Nephron progenitor cell (in vitro differentiated cells): Measurements from ENCODE around the gene AMZ2.

ENCODE experiments used
- DNase-seq: peaks from one replicate; pipeline ENCODE4 v3.0.0; 2021
- H3K27ac Mint-ChIP-seq: 2 replicates; pipeline ENCODE4 v1.8.0; 2021; ENCODE audit warnings: mild to moderate bottlenecking, moderate library complexity, mixed read lengths
- H3K27me3 Mint-ChIP-seq: 2 replicates; pipeline ENCODE4 v1.8.0; 2021; ENCODE audit warnings: mild to moderate bottlenecking, low read depth, mixed read lengths; ENCODE audit not compliant: poor library complexity
- H3K36me3 Mint-ChIP-seq: 2 replicates; pipeline ENCODE4 v1.8.0; 2021; ENCODE audit warnings: low read depth, mixed read lengths
- H3K4me1 Mint-ChIP-seq: 2 replicates; pipeline ENCODE4 v1.8.0; 2021; ENCODE audit warnings: mixed read lengths
- H3K4me3 Mint-ChIP-seq: 2 replicates; pipeline ENCODE4 v1.8.0; 2021; ENCODE audit warnings: mild to moderate bottlenecking, moderate library complexity, mixed read lengths
- H3K9me3 Mint-ChIP-seq: 2 replicates; pipeline ENCODE4 v1.8.0; 2021; ENCODE audit warnings: mild to moderate bottlenecking, moderate library complexity, mixed read lengths
- TF ChIP-seq, protein P1 (sequence below): fragments of 200-600 bp; sonication (generic); IDR thresholded peaks from 2 replicates; pipeline ENCODE4 v1.5.0; 2021; ENCODE audit warnings: antibody characterized with exemption

AMZ2 gene

DNA sequence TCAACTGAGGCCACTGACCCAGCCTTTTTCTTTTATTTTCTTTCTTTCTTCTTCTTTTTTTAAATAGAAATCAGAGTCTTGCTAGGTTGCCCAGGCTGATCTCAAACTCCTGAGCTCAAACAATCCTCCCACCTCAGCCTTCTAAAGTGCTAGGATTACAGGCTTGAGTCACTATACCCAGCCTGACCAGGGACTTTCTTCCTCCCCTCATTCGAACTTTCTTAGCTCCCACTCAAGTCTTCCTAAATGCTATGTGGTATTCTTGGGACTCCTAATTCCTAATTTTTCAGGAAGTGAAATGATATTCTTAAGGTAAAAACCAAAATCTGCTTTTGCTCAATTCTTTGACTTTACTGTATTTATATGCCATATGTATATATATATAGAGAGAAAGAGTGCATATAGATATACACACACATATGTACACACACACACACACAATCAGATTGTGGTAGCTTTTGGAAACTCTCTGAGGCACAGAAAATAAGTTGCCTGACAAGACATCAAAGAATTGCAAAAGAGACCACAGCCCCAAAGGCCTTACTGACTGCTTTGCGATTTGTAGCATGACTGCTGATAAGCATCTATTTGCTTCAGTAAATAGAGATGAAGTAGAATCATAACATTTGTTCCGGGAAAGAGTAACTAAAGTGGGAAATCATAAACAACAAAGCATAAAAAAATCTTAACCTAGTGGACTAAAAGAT, 9.5 kb upstream of the AMZ2 start:
- Mint-ChIP-seq H3K36me3 (no peaks in the 10 kb centered on the region), H3K9me3 (no peaks in the 10 kb centered on the region), H3K27ac (no peak overlapping the region), H3K4me3 (no peak overlapping the region), H3K4me1 (no peaks in the 10 kb centered on the region), H3K27me3 (no peaks in the 10 kb centered on the region)
- no peak for DNase-seq
- TF ChIP-seq, protein P1, sequence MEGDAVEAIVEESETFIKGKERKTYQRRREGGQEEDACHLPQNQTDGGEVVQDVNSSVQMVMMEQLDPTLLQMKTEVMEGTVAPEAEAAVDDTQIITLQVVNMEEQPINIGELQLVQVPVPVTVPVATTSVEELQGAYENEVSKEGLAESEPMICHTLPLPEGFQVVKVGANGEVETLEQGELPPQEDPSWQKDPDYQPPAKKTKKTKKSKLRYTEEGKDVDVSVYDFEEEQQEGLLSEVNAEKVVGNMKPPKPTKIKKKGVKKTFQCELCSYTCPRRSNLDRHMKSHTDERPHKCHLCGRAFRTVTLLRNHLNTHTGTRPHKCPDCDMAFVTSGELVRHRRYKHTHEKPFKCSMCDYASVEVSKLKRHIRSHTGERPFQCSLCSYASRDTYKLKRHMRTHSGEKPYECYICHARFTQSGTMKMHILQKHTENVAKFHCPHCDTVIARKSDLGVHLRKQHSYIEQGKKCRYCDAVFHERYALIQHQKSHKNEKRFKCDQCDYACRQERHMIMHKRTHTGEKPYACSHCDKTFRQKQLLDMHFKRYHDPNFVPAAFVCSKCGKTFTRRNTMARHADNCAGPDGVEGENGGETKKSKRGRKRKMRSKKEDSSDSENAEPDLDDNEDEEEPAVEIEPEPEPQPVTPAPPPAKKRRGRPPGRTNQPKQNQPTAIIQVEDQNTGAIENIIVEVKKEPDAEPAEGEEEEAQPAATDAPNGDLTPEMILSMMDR: no peak

DNA sequence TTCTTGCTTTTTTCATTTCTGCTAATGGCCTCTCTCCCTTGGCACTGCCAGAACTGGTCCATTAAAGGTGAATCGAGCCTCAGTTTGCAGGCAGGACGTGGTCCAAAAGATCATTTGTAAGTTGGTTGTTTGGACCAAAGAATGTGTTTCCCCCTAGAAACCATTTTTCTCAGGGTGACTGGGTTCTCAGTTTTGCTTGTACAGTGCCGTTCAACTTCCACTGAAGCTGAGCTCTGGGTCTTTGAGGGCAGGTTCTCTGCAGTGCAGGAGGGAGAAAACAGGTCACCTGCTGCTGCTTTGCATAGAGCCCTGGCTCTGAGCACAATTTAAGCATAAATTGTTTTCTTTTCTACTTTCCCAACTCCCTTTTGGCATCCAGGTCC, 9.0 kb upstream of the AMZ2 start:
- Mint-ChIP-seq H3K27me3 (no peaks in the 10 kb centered on the region), H3K36me3 (no peaks in the 10 kb centered on the region), H3K9me3 (no peaks in the 10 kb centered on the region), H3K4me3 (no peak overlapping the region), H3K4me1 (no peaks in the 10 kb centered on the region), H3K27ac (no peak overlapping the region)
- TF ChIP-seq, protein P1: no peak
- DNase-seq: no peak

DNA sequence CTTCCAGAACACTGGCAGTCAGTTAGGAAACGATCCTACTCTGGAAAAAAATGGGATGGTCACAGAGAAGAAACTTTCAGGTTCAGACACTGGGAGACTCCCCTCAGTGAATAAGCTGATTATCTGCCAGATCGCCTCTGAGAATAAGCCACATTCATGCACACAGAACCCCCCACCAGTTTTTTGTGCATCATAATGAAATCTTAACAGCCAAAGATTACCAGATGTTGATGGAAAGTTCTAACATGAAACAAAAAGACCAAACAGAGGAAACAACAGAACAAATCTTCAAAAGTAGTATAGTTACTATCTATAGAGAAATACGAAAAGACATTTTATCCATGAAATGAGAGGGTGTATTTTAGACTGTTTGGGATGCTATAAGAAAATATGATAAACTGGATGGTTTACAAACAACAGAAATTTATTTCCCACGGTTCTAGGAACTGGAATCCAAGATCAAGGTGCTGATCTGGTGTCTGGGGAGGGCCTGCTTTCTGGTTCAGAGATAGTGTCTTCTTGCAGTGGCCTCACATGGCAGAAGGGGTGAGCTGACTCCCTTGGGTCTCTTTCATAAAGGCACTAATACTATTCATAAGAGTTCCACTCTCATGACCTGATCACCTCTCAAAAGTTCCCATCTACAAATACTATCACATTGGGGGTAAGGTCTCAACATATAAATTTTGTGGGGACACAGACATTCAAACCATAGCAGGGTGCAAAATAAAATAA, 8.0 kb upstream of the AMZ2 start:
- Mint-ChIP-seq H3K27me3 (no peaks in the 10 kb centered on the region), H3K27ac (no peak overlapping the region), H3K36me3 (no peaks in the 10 kb centered on the region), H3K9me3 (no peaks in the 10 kb centered on the region), H3K4me3 (no peak overlapping the region), H3K4me1 (no peaks in the 10 kb centered on the region)
- DNase-seq: no peak
- TF ChIP-seq, protein P1: no peak

DNA sequence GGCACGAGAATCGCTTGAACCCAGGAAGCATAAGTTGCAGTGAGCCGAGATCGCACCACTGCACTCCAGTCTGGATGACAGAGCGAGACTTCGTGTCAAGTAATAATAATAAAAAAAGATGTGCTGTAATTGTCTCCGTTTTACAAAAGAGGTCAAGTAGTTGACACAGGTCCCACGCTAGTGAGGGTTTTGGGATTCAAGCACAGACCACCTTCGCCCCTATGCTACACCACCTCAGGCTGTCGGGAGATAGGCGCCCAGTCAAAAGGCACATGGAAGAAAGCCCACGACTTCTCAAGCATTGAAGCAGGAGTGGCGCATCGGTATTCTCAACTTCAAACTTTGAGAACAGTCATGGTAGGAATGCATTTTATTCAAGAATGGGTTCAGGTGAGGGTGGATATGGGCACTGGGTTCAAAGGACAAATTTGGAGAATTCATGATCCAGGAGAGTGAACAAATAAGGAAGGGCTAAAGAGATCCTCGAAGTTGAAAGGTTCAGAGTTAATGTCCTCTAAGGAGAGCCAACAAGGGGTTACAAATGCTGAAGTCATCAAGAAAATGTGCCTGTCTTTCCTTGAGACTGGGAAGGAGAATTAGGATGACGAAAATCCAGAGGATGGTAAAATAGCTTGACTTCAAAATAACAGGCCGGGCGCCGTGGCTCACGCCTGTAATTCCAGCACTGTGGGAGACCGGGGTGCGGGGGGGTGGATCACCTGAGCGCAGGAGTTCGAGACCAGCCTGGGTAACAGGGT, 1.4 kb upstream of the AMZ2 start:
- H3K4me1 Mint-ChIP-seq: peaks cover 17% of the 10 kb centered on the region
- H3K27ac Mint-ChIP-seq: peak overlapping the region; percentile 78
- H3K36me3 Mint-ChIP-seq: peaks cover 7% of the 10 kb centered on the region
- peak overlapping the region; percentile 88 for H3K4me3 Mint-ChIP-seq
- H3K9me3 Mint-ChIP-seq: no peaks in the 10 kb centered on the region
- no peaks in the 10 kb centered on the region for H3K27me3 Mint-ChIP-seq
- no peak for DNase-seq
- TF ChIP-seq, protein P1: no peak

DNA sequence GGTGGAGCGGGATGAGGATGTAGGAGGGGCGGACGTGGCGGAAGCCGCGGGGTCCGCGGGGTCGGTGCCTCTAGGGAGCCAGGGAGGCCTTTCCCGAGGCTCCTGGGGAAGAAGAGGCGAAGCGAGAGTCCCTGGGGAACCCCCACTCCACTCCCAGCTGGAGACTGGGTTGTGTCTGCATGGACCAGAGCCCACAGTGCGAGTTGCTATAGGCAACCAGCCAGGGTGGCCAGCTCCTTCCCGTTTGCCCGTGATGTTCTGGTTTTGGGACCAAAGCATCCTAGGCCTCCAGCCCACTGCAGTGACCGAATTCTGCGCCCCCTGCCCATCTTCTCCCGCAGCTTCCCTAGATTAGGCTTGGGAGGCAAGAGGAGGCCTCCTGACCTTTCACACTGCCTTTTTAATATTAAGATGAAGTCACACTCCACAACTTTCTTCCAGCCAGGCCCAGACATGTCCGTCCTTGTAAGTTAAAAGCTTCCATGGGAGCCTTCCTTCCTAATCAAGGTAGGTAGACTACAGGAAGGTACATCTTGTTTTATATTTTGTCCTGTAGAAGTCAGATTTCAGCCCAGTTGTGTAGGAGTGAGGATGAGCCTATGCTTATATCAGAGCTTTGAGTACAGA, 469 bp downstream of the AMZ2 start:
- peak overlapping the region; percentile 88 for H3K4me3 Mint-ChIP-seq
- TF ChIP-seq, protein P1: no peak
- H3K9me3 Mint-ChIP-seq: no peaks in the 10 kb centered on the region
- no peaks in the 10 kb centered on the region for H3K27me3 Mint-ChIP-seq
- peaks cover 17% of the 10 kb centered on the region for H3K4me1 Mint-ChIP-seq
- H3K36me3 Mint-ChIP-seq: peaks cover 23% of the 10 kb centered on the region
- peak overlapping the region; percentile 81 for H3K27ac Mint-ChIP-seq
- no peak for DNase-seq
